Activated naive CD4-positive, alpha-beta T cell treated with anti-CD3 and anti-CD28 coated beads for 36 hours (primary cell): ENCODE data around the gene AMN1. TPM values are rescaled to one million over a fixed set of nuclear protein-coding genes. Genes with fewer than 3 reads are reported as not detected.
"Not testable (repeated sequence)": the region's sequence is repeated elsewhere in the genome, so short reads cannot be mapped to it uniquely, and the experiment has no call there.

Experiments used
- CTCF ChIA-PET: fragments of 350-600 bp; sonication (Branson Sonifier 250); formaldehyde crosslinking; loops from one replicate; lab custom pipeline; 2021; ENCODE audit warnings: antibody characterized with exemption; lab: Charles Lee
- DNase-seq: peaks from one replicate; pipeline ENCODE4 v3.0.0-alpha.2; 2020
- H3K27ac Mint-ChIP-seq: one replicate; pipeline ENCODE4 v1.8.0; 2021; ENCODE audit warnings: mild to moderate bottlenecking, mixed read lengths
- H3K27me3 Mint-ChIP-seq: one replicate; pipeline ENCODE4 v1.8.0; 2021; ENCODE audit warnings: low read depth, mixed read lengths
- H3K36me3 Mint-ChIP-seq: one replicate; pipeline ENCODE4 v1.8.0; 2021; ENCODE audit warnings: low read depth, mixed read lengths
- H3K4me1 Mint-ChIP-seq: one replicate; pipeline ENCODE4 v1.8.0; 2021; ENCODE audit warnings: low read depth, mixed read lengths
- H3K4me3 Mint-ChIP-seq: one replicate; pipeline ENCODE4 v1.8.0; 2021; ENCODE audit warnings: mild to moderate bottlenecking, moderate library complexity, mixed read lengths
- H3K9me3 Mint-ChIP-seq: one replicate; pipeline ENCODE4 v1.8.0; 2021; ENCODE audit warnings: mixed read lengths
- intact Hi-C: fragments of 100-400 bp; cut with micrococcal nuclease; formaldehyde crosslinking; loops from one replicate; pipeline ENCODE4 v1.15.1; 2023
- total RNA-seq, 2 experiments: library from RNA; stranded (reverse); gene quantifications; one replicate each; pipeline ENCODE4 v1.2.3, GENCODE V29; 2021

The AMN1 gene
- total RNA-seq, 2 experiments from 2014 or later = 6.6 to 8.0 TPM

DNA sequence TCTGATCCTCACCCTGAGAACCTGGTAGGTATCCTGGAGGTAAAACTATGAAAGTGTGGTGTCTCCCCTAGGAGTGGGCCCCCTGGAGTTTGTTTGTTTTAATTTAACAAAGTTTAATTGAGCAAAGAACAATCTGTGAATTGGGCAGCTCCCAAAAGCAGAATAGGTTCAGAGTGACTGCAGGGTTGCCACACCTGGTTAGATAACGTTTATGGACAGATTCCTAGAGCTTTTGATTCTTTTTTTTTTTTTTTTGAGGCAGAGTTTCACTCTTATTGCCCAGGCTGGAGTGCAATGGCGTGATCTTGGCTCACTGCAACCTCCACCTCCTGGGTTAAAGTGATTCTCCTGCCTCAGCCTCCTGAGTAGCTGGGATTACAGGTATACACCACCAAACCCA is 59.2 kb downstream of the AMN1 start:
- H3K4me1 Mint-ChIP-seq, H3K27ac Mint-ChIP-seq, DNase-seq, intact Hi-C loops, H3K27me3 Mint-ChIP-seq, H3K4me3 Mint-ChIP-seq: not testable (repeated sequence)
- Mint-ChIP-seq H3K9me3 (peaks cover 16% of the 10 kb centered on the region), H3K36me3 (peaks cover 26% of the 10 kb centered on the region)
- CTCF ChIA-PET = interaction anchor here (0.7 to 0.9 kb wide), 3 partner anchors 12 to 671 kb away, joined by 3 to 5 read pairs (median 3); no protein-coding TSS in a partner anchor

DNA sequence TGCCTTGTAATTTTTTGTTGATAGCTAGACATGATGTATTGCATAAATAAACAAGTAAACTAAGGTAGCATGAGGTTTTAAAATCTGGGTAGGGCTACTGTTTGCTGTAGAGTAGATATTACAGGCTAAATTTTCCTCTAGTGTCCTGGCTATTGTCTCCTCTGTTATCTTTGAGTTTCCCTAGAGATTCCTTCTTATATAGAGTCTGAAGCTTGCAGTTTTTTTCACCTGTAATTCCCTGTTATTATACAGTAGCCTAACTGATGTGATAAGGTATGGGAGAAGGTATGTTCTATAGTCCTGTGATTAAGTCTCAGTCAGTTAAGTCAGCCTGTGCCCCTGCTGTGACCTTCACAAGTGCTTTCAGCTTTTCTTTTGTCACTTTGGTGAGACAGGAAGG is 59.8 kb downstream of the AMN1 start:
- Mint-ChIP-seq H3K36me3 (peaks cover 23% of the 10 kb centered on the region), H3K4me1 (no peaks in the 10 kb centered on the region), H3K27me3 (no peaks in the 10 kb centered on the region), H3K9me3 (peaks cover 16% of the 10 kb centered on the region), H3K4me3 (no peak overlapping the region), H3K27ac (no peak overlapping the region)
- intact Hi-C loops = no loop called here
- no peak for DNase-seq
- CTCF ChIA-PET = interaction anchor here (0.7 to 0.9 kb wide), 2 partner anchors 13 to 672 kb away, joined by 3 to 5 read pairs; no protein-coding TSS in a partner anchor

DNA sequence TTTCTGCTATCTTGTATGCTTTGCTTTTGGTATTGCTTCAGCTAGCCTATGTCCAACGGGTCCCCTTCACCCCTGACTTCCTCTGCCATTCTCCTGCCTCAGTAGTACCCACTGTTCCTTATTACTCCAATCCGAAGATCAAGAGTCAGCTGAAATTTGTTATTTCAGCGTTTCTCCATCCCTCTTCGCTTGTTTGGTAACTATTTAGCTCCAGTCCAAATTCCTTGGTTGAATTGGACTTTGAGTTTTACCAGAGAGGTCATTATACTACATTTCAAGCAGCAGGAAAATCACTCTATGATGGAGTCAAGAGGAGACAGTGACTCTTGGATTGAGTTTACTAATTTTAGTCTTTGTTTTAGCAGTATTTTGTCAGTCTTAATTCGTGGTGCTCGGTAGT is 64.8 kb downstream of the AMN1 start:
- peaks cover 10% of the 10 kb centered on the region for H3K36me3 Mint-ChIP-seq
- H3K4me3 Mint-ChIP-seq = no peak overlapping the region
- no peak for DNase-seq
- peaks cover 9% of the 10 kb centered on the region for H3K9me3 Mint-ChIP-seq
- H3K27me3 Mint-ChIP-seq = no peaks in the 10 kb centered on the region
- intact Hi-C loops = no loop called here
- H3K27ac Mint-ChIP-seq = no peak overlapping the region
- CTCF ChIA-PET = no interaction called here
- H3K4me1 Mint-ChIP-seq = peaks cover 5% of the 10 kb centered on the region

DNA sequence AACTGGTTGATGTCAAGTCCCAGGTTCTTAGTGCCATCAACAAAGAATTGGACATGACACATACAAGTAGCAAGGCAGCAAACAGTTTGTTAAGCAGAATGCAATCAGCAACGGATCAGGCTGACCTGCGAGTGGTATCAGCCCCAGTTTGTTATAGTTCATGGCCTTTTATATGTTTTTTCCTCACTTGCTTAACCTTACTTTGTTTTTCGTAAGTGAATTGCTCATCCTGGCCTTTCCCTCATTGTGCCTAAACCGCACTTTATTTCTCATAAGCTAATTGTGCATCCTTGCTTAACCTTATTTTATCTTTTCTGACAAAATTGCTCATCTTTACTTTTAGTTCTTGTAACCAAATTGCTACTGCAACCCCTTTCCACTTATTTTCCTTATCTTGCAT is 65.2 kb downstream of the AMN1 start:
- intact Hi-C loops = no loop called here
- H3K27me3 Mint-ChIP-seq = no peaks in the 10 kb centered on the region
- CTCF ChIA-PET = no interaction called here

DNA sequence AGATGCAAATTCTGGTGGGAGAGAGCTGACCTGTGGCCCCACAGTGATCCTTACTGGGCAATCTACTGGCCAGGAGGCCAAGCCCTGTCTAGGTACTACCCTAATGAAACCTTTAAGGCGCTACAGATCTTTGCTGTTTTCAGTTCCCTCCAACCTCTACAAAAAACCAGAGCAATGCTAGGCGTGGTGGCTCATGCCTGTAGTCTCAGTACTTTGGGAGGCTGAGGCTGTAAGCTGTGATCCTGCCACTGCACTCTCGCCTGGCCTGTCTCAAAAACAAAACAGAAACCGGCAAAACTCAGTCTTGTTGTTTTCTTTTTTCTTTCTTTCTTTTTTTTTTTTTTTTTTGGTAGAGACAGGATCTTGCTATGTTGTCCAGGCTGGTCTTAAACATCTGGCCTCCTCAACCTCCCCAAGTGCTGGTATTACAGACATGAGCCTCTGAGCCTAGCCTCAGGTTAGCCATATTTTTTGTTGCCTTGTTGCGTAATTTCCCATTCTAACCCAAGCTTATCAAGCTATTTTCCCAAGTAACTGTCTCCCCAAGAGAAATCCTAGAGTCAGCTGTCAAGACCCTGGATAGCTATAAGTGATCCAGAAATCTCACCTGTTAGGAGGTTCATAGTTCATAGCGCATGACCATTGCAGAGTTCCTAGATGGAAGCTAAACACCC is 66.5 kb downstream of the AMN1 start:
- Mint-ChIP-seq H3K36me3 (peaks cover 4% of the 10 kb centered on the region), H3K4me3 (no peak overlapping the region)
- no peak for DNase-seq

More for the DNA sequence above, 65.2 kb downstream of the AMN1 start:
- H3K27ac Mint-ChIP-seq = no peak overlapping the region
- no peak overlapping the region for H3K4me3 Mint-ChIP-seq
- no peak for DNase-seq
- peaks cover 5% of the 10 kb centered on the region for H3K9me3 Mint-ChIP-seq
- peaks cover 6% of the 10 kb centered on the region for H3K36me3 Mint-ChIP-seq
- H3K4me1 Mint-ChIP-seq = peaks cover 5% of the 10 kb centered on the region

DNA sequence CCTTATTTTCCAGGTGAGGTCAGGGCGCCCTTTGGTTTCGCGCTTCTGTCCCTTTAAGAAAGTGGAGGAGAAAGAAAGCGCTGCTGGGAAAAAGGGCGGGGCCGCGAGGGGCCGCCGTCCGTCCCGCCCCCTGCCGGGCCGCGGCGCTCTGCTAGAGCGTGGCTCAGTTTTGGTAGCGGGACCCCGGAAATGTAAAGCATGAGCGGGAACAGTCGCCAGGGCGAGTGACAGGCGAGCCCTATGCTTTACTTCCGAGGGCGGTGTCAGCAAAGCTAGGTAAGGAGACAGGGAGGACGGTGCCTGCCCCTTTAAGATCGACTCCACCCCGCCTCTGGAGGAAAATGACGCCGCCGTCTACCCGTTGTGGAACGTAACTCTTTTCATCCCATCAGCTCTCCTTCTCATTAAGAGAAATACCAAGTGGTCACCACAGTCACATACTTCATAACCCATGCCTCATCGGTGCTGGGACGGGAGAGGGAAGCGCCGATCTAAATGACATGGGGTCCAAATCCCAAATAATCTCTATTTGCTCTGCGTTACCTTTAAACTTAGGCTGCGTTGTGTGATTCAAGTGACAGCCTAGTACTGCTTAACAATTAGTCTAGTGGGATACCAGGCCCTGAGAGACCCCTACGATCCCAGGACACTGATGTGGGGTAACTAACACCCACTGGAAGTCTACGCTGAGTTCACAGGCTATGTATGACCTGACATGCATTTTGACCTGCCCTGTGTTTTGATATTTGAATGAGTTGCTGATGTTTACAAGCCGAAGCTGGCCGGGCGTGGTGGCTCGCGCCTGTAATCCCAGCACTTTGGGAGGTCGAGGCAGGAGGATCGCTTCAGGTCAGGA is 69.5 kb downstream of the AMN1 start, which contains the start of gene ETFBKMT:
ETFBKMT (plus strand) TSS at position 602 of the 856 bp plus-strand sequence. CDS start 2,266 bp downstream, outside the sequence.
- Mint-ChIP-seq H3K4me1 (peaks cover 11% of the 10 kb centered on the region), H3K27me3 (no peaks in the 10 kb centered on the region), H3K36me3 (no peaks in the 10 kb centered on the region), H3K4me3 (peak within 1 kb of the TSS; percentile 94), H3K9me3 (no peaks in the 10 kb centered on the region), H3K27ac (peak within 1 kb of the TSS; percentile 98)
- CTCF ChIA-PET = interaction anchor here (0.6 to 1.6 kb wide), 4 partner anchors 143 to 403 kb away, joined by 3 to 7 read pairs (median 3); no protein-coding TSS in a partner anchor
- intact Hi-C loops = loop anchor here (1.0 to 5.0 kb wide), 15 partner anchors 23 to 1020 kb away; partner anchors contain the start of genes AMN1, DNM1L, FGD4 and RESF1
- peak; percentile 96 for DNase-seq

More for the DNA sequence above, 66.5 kb downstream of the AMN1 start:
- peaks cover 3% of the 10 kb centered on the region for H3K9me3 Mint-ChIP-seq
- H3K27ac Mint-ChIP-seq = no peak overlapping the region
- no peaks in the 10 kb centered on the region for H3K27me3 Mint-ChIP-seq
- H3K4me1 Mint-ChIP-seq = peaks cover 11% of the 10 kb centered on the region
- intact Hi-C loops = no loop called here
- CTCF ChIA-PET = interaction anchor here (0.6 to 1.4 kb wide), 2 partner anchors 9 to 398 kb away, joined by 3 to 4 read pairs; no protein-coding TSS in a partner anchor

DNA sequence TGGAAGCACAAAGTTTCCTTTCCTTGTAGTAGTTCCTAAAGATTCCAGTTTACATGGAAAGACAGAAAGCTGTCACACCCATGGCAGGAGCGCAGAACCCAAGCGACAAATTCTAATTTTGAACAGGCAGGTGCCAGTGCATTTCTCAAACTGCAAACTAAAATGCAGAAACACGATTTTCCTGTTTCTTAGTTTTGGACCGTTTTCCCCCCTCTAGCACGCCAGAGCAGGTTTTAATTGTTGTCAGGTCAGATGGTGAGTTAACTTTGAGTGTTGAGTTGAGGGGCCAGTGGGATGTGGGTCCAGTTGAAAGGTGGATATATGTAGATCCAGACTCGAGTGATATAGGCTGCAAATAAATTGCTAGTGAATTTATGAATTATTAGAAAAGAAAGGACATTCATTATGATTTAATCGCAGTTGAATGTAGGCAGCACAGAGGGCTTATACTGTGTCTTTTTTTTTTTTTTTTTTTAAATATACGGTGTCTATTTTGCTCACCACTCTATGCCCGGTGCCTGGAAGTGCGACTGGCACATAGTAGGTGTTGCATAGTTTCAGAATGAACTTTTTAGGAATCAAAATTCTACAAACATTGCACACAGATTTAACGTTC is 70.2 kb downstream of the AMN1 start:
- peaks cover 11% of the 10 kb centered on the region for H3K4me1 Mint-ChIP-seq
- no peak for DNase-seq
- H3K27ac Mint-ChIP-seq = peak overlapping the region; percentile 98
- no peaks in the 10 kb centered on the region for H3K36me3 Mint-ChIP-seq
- CTCF ChIA-PET = interaction anchor here (0.6 to 1.6 kb wide), 5 partner anchors 23 to 653 kb away, joined by 3 to 4 read pairs (median 3); no protein-coding TSS in a partner anchor
- intact Hi-C loops = loop anchor here (1.0 to 5.0 kb wide), 15 partner anchors 24 to 1021 kb away; partner anchors contain the start of genes AMN1, DNM1L, FGD4 and RESF1
- no peaks in the 10 kb centered on the region for H3K27me3 Mint-ChIP-seq
- H3K4me3 Mint-ChIP-seq = peak overlapping the region; percentile 94
- no peaks in the 10 kb centered on the region for H3K9me3 Mint-ChIP-seq

DNA sequence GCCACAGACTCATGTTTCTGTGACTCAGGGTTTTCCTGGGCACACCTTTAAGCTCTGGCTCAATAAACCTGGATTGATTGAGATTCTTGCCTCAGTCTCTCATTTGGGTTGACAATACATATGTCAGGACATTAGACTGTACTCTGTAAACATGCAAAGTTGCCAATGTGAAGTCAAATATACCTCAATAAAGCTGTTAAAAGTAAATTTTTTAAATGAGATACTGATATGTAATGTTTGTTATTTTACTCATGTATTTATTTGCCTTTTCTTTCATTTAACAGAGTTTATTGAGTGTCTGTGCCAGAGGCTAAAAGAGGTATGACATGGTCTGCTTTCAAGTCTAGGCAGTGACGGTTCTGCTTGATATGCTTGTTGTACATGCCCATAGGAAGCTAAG is 73.0 kb downstream of the AMN1 start:
- Mint-ChIP-seq H3K27me3 (no peaks in the 10 kb centered on the region), H3K27ac (no peak overlapping the region), H3K4me1 (peaks cover 18% of the 10 kb centered on the region), H3K9me3 (no peaks in the 10 kb centered on the region), H3K36me3 (no peaks in the 10 kb centered on the region), H3K4me3 (no peak overlapping the region)
- no peak for DNase-seq
- CTCF ChIA-PET = interaction anchor here (0.6 kb wide), 2 partner anchors 152 to 153 kb away, joined by 3 read pairs; no protein-coding TSS in a partner anchor
- intact Hi-C loops = loop anchor here (5.0 kb wide), 1 partner anchor 947 kb away; no protein-coding TSS in a partner anchor

DNA sequence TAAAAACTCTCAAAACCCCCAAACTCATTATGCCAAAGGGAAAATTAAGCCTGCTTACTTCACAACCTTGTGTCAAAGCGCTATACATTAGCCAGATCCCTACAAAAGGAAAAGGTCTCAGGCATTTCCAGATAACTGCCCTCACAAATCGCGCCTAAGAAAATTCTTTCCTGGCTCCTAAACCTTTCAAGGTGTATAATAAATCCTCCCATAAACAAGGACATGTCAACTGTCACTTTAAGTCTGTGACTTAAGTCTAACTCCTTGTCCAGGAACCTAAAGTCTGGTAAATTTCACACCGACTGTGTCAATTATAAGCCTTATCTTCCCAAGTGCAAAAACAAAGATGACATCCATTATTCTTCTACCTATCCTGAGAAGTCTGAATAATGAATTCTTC is 73.6 kb downstream of the AMN1 start:
- no peaks in the 10 kb centered on the region for H3K27me3 Mint-ChIP-seq

DNA sequence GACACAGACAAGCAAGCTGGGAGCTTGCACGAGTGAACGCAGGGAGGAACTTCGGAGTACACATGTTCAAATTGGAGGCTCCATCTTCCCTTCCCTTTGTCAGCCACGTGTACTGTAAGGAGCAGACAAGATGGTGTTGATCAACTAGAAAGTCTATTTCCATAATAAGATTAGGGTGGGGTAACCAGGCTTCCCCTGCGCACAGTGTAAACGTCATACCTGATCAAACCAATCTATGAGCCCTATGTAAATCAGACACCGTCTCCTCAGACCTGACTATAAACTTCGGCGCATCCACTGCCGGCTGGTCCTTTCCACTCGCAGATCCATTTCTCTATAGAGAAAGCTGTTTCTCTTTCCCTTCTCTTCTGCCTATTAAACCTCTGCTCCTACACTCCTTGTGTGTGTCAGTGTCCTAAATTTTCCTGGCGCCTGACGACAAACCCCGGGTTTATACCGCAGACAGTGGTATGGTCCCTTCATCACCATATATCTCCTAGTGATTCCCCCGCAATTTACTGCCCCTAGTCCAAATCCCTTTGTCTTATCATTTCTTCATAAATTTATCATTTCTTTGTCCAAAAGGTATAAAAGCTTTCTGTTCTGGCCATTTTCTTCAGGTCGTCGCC is 76.8 kb downstream of the AMN1 start:
- H3K4me1 Mint-ChIP-seq = peaks cover 10% of the 10 kb centered on the region
- CTCF ChIA-PET = interaction anchor here (1.2 to 2.9 kb wide), 10 partner anchors 29 to 683 kb away, joined by 3 to 25 read pairs (median 6); no protein-coding TSS in a partner anchor
- H3K27ac Mint-ChIP-seq = no peak overlapping the region
- intact Hi-C loops = loop anchor here (5.0 kb wide), 1 partner anchor 805 kb away; no protein-coding TSS in a partner anchor
- DNase-seq = no peak
- no peaks in the 10 kb centered on the region for H3K36me3 Mint-ChIP-seq
- no peaks in the 10 kb centered on the region for H3K9me3 Mint-ChIP-seq
- no peak overlapping the region for H3K4me3 Mint-ChIP-seq
- H3K27me3 Mint-ChIP-seq = no peaks in the 10 kb centered on the region

More for the DNA sequence above, 73.6 kb downstream of the AMN1 start:
- H3K4me3 Mint-ChIP-seq = no peak overlapping the region
- intact Hi-C loops = loop anchor here (5.0 kb wide), 1 partner anchor 947 kb away; no protein-coding TSS in a partner anchor
- H3K9me3 Mint-ChIP-seq = no peaks in the 10 kb centered on the region
- CTCF ChIA-PET = no interaction called here
- no peak for DNase-seq
- H3K4me1 Mint-ChIP-seq = peaks cover 18% of the 10 kb centered on the region
- H3K27ac Mint-ChIP-seq = no peak overlapping the region
- no peaks in the 10 kb centered on the region for H3K36me3 Mint-ChIP-seq

DNA sequence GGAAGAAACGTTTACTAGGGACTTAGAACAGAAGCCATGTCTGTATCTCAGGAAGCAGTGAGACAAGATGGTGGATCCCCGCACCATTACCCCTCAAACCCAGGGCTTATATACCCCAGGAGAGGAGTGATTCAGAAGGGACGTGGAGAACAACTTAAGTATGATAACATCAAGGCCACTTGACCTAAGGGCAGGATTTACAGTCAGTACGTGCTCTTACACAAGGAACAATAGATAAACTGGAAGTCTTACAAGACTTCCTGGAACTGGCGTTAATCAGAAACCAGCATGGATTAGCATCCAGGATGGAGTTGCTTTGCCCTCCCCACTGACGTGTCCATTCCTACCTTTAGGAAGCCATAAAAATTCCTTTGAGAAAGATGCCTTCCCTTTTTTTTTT is 77.9 kb downstream of the AMN1 start:
- Mint-ChIP-seq H3K9me3 (no peaks in the 10 kb centered on the region), H3K36me3 (no peaks in the 10 kb centered on the region), H3K4me3 (no peak overlapping the region), H3K4me1 (peaks cover 10% of the 10 kb centered on the region), H3K27ac (no peak overlapping the region), H3K27me3 (no peaks in the 10 kb centered on the region)
- no peak for DNase-seq
- CTCF ChIA-PET = interaction anchor here (0.6 kb wide), 1 partner anchor 648 kb away, joined by 5 read pairs; no protein-coding TSS in a partner anchor
- intact Hi-C loops = loop anchor here (5.0 kb wide), 1 partner anchor 806 kb away; no protein-coding TSS in a partner anchor
